PFSK-1 (cell line): ENCODE measurements around the gene ERC2.

ENCODE experiments used
- FOXP2 ChIP-seq: optimal IDR thresholded peaks from 2 replicates; pipeline ENCODE3; 2011; ENCODE audit warnings: borderline replicate concordance, control low read depth, inconsistent platforms; ENCODE audit not compliant: insufficient read depth; ENCODE audit errors: extremely low read length, extremely low read depth
- POLR2AphosphoS5 ChIP-seq: IDR thresholded peaks from 2 replicates; pipeline ENCODE4 v1.6.1; 2012; ENCODE audit warnings: low read depth, mild to moderate bottlenecking, control low read depth, low read length, moderate library complexity
- REST ChIP-seq, 2 experiments: IDR thresholded peaks; 2 replicates each; pipeline versions ENCODE4 v1.6.1 to v1.8.0; 2011 to 2012; ENCODE audit warnings: low read depth in 2 of 2, low read length in 2 of 2, control low read depth in 1 of 2, inconsistent platforms in 1 of 2, mild to moderate bottlenecking in 1 of 2, moderate library complexity in 1 of 2; ENCODE audit not compliant: insufficient read depth in 1 of 2
- SIN3A ChIP-seq: IDR thresholded peaks from 2 replicates; pipeline ENCODE4 v1.6.1; 2012; ENCODE audit warnings: mild to moderate bottlenecking, low read length, moderate library complexity, borderline replicate concordance; ENCODE audit not compliant: insufficient read depth
- TAF1 ChIP-seq: IDR thresholded peaks from 2 replicates; pipeline ENCODE4 v1.6.1; 2012; ENCODE audit warnings: low read length, control low read depth, borderline replicate concordance; ENCODE audit not compliant: insufficient read depth

ERC2 gene

GRCh38 chr3:55501905-55502304 lies 966.4 kb downstream of the ERC2 start:
- TF ChIP-seq POLR2AphosphoS5: no peak
- no peak for TF ChIP-seq SIN3A

GRCh38 chr3:55500555-55501330 lies 967.5 kb downstream of the ERC2 start:
- TF ChIP-seq SIN3A (no peak), TAF1 (no peak), POLR2AphosphoS5 (no peak), REST (IDR thresholded peaks at IDR 0.05; ENCODE audit: insufficient read depth in 1 of 2, low read depth in 2 of 2, low read length in 2 of 2) (no peak), FOXP2 (no peak)

GRCh38 chr3:55498520-55498919 lies 969.7 kb downstream of the ERC2 start:
- no peak for TF ChIP-seq SIN3A
- TF ChIP-seq TAF1: no peak
- TF ChIP-seq REST (IDR thresholded peaks at IDR 0.05; ENCODE audit: insufficient read depth in 1 of 2, low read depth in 2 of 2, low read length in 2 of 2): no peak
- no peak for TF ChIP-seq FOXP2
- no peak for TF ChIP-seq POLR2AphosphoS5

- no peak for TF ChIP-seq TAF1
- TF ChIP-seq SIN3A: no peak
- TF ChIP-seq REST (IDR thresholded peaks at IDR 0.05; ENCODE audit: insufficient read depth in 1 of 2, low read depth in 2 of 2, low read length in 2 of 2): no peak
- TF ChIP-seq POLR2AphosphoS5: no peak
- no peak for TF ChIP-seq FOXP2
These were observed 971.0 kb downstream of the ERC2 start for GRCh38 chr3:55497250-55497649.

GRCh38 chr3:55494976-55495375 lies 973.3 kb downstream of the ERC2 start:
- TF ChIP-seq FOXP2: no peak
- no peak for TF ChIP-seq SIN3A
- TF ChIP-seq POLR2AphosphoS5: no peak
- no peak for TF ChIP-seq TAF1
- TF ChIP-seq REST (IDR thresholded peaks at IDR 0.05; ENCODE audit: insufficient read depth in 1 of 2, low read depth in 2 of 2, low read length in 2 of 2): no peak
